Endothelial cell of umbilical vein (primary cell): ENCODE measurements around the gene PTRH1. TPM values are rescaled to one million over a fixed set of nuclear protein-coding genes. Genes with fewer than 3 reads are reported as not detected.

ENCODE experiments used
- BruUV-seq: library from RNA; stranded (reverse); fragments of 400-500 nt; replicated peaks from 2 replicates; lab custom pipeline; 2021; lab: Mats Ljungman, UMichigan
- CTCF ChIA-PET: fragments of 300-600, 350-600 bp; sonication (Branson Sonifier 250); formaldehyde crosslinking; loops from one replicate; lab custom pipeline; 2021; ENCODE audit warnings: antibody characterized with exemption, inconsistent platforms; lab: Charles Lee
- POLR2A ChIA-PET: fragments of 300-600, 350-600 bp; sonication (Branson Sonifier 250); formaldehyde crosslinking; loops from one replicate; lab custom pipeline; 2021; ENCODE audit warnings: antibody characterized with exemption, inconsistent platforms; lab: Charles Lee
- DNase-seq: peaks from one replicate; pipeline ENCODE4 v3.0.0-alpha.2; 2011; ENCODE audit warnings: low read depth, low spot score
- FAIRE-seq: peaks from 2 replicates; lab custom pipeline; 2011; peaks lifted over from hg19 to GRCh38; lab: Jason Lieb, UNC
- H2AFZ ChIP-seq: 2 replicates; pipeline ENCODE4 v1.6.0; 2012; ENCODE audit warnings: low read depth, low read length, control low read depth, inconsistent platforms
- H3K27ac ChIP-seq: 2 replicates; pipeline ENCODE4 v1.5.1; 2011; ENCODE audit warnings: low read depth, mild to moderate bottlenecking, control low read depth, low read length, moderate library complexity; ENCODE audit not compliant: insufficient read depth
- H3K27me3 ChIP-seq, 2 experiments: 2 replicates each; pipeline versions ENCODE4 v1.6.0 to v1.6.1; 2011; ENCODE audit warnings: low read length in 2 of 2, mixed read lengths in 1 of 2; ENCODE audit not compliant: control insufficient read depth in 2 of 2, insufficient read depth in 2 of 2
- H3K36me3 ChIP-seq, 2 experiments: 2 replicates in 1 of 2; 3 replicates in 1 of 2; pipeline ENCODE4 v1.5.1; 2011; ENCODE audit warnings: low read length in 2 of 2, mild to moderate bottlenecking in 1 of 2, moderate library complexity in 1 of 2; ENCODE audit not compliant: control insufficient read depth in 2 of 2, insufficient read depth in 2 of 2; ENCODE audit errors: extremely low read depth in 1 of 2
- H3K4me1 ChIP-seq: 3 replicates; pipeline ENCODE4 v1.5.1; 2011; ENCODE audit warnings: mild to moderate bottlenecking, low read length; ENCODE audit not compliant: control insufficient read depth, insufficient read depth; ENCODE audit errors: extremely low read depth
- H3K4me2 ChIP-seq: 2 replicates; pipeline ENCODE4 v1.6.1; 2011; ENCODE audit warnings: low read length, control low read depth, mixed read lengths; ENCODE audit not compliant: insufficient read depth
- H3K4me3 ChIP-seq, 3 experiments: fragments of 200-600 bp in 1 of 3; sonication (generic), shearing (Covaris generic) in 1 of 3; replicated peaks in 1 of 3; 2 replicates each; pipeline ENCODE4 v1.5.1; 2011 to 2016; ENCODE audit warnings: control low read depth in 3 of 3, low read length in 3 of 3, mild to moderate bottlenecking in 2 of 3, inconsistent platforms in 1 of 3, low read depth in 1 of 3, moderate library complexity in 1 of 3; ENCODE audit not compliant: insufficient read depth in 1 of 3
- H3K79me2 ChIP-seq: 2 replicates; pipeline ENCODE4 v1.6.0; 2012; ENCODE audit warnings: low read length, inconsistent platforms; ENCODE audit not compliant: control insufficient read depth, insufficient read depth
- H3K9ac ChIP-seq: replicated peaks from 2 replicates; pipeline ENCODE3; 2011; ENCODE audit warnings: low read length, control low read depth; ENCODE audit not compliant: insufficient read depth; ENCODE audit errors: extremely low read depth
- H3K9me1 ChIP-seq: replicated peaks from 3 replicates; pipeline ENCODE4 v1.6.0; 2011; ENCODE audit warnings: mild to moderate bottlenecking, low read length; ENCODE audit not compliant: control insufficient read depth, insufficient read depth; ENCODE audit errors: extremely low read depth
- H3K9me3 ChIP-seq: replicated peaks from 2 replicates; pipeline ENCODE4 v1.5.1; 2012; ENCODE audit warnings: low read length, inconsistent platforms; ENCODE audit not compliant: control insufficient read depth, insufficient read depth
- H4K20me1 ChIP-seq: replicated peaks from 2 replicates; pipeline ENCODE3; 2011; ENCODE audit warnings: mild to moderate bottlenecking, low read length; ENCODE audit not compliant: control insufficient read depth, insufficient read depth; ENCODE audit errors: extremely low read depth
- EZH2 ChIP-seq: IDR thresholded peaks from 2 replicates; pipeline ENCODE4 v1.6.1; 2012; ENCODE audit warnings: borderline replicate concordance, low read depth, mild to moderate bottlenecking, moderate library complexity, low read length, inconsistent platforms; ENCODE audit not compliant: severe bottlenecking
- FOS ChIP-seq: IDR thresholded peaks from 2 replicates; pipeline ENCODE4 v1.6.1; 2011; ENCODE audit warnings: mild to moderate bottlenecking, low read length, moderate library complexity, borderline replicate concordance; ENCODE audit not compliant: insufficient read depth
- GATA2 ChIP-seq: IDR thresholded peaks from 2 replicates; pipeline ENCODE4 v1.7.0; 2011; ENCODE audit warnings: low read depth, mild to moderate bottlenecking, moderate library complexity, mixed read lengths, low read length; ENCODE audit not compliant: insufficient read length, insufficient read depth
- JUN ChIP-seq: IDR thresholded peaks from 2 replicates; pipeline ENCODE4 v1.6.1; 2011; ENCODE audit warnings: borderline replicate concordance, low read depth; ENCODE audit not compliant: insufficient read length, insufficient read depth
- MYC ChIP-seq: IDR thresholded peaks from one replicate; pipeline ENCODE4 v1.6.1; 2011; ENCODE audit warnings: mild to moderate bottlenecking, low read depth, low read length
- POLR2A ChIP-seq: IDR thresholded peaks from 2 replicates; pipeline ENCODE4 v1.6.1; 2012; ENCODE audit warnings: low read depth, mild to moderate bottlenecking, control low read depth, low read length
- POLR2AphosphoS5 ChIP-seq: IDR thresholded peaks from 2 replicates; pipeline ENCODE4 v1.6.1; 2012; ENCODE audit warnings: low read depth, mild to moderate bottlenecking, control low read depth, low read length, moderate library complexity; ENCODE audit not compliant: insufficient read depth
- dilution Hi-C: fragments of 300-500 bp; cut with MboI; formaldehyde crosslinking; loops from one replicate; pipeline ENCODE4 v1.15.0; 2019; ENCODE audit warnings: low sequenced_read_pairs; ENCODE audit not compliant: extremely low pct_ligation_motif_present
- intact Hi-C: fragments of 100-400 bp; cut with micrococcal nuclease; formaldehyde crosslinking; loops from one replicate; pipeline ENCODE4 v1.10.0; 2022
- polyA plus RNA-seq, 4 experiments: library from polyadenylated mRNA; depleted of rRNA in 3 of 4; stranded (reverse) in 3 of 4; unstranded in 1 of 4; fragments of >200 nt; gene quantifications; 2 replicates each; pipeline versions ENCODE4 v1.2.1 to v1.2.3, GENCODE V29; 2011 to 2012; ENCODE audit warnings: missing spikeins in 1 of 4
- total RNA-seq: library from RNA; stranded (reverse); gene quantifications from 2 replicates; pipeline ENCODE4 v1.2.3, GENCODE V29; 2021

The PTRH1 gene
- total and polyA plus RNA-seq, 2 donors (not counting 3 experiments of a cell fraction or from before 2014, with no cell fraction given), result 25.1 to 52.2 TPM

- FAIRE-seq (no peak), DNase-seq (no peak)
- ChIA-PET CTCF (interaction anchor here (1.6 kb wide), 1 partner anchor 138 kb away, joined by 3 read pairs; no protein-coding TSS in a partner anchor), POLR2A (interaction anchor here (0.6 kb wide), 1 partner anchor 37 kb away, joined by 3 read pairs; no protein-coding TSS in a partner anchor)
- Histone ChIP-seq H3K27ac (no peak overlapping the region), H3K4me1 (no peaks in the 10 kb centered on the region), H3K4me2 (no peak overlapping the region), H3K27me3 (no peaks in the 10 kb centered on the region), H3K79me2 (no peaks in the 10 kb centered on the region), H2AFZ (no peak overlapping the region), H3K9me3 (no peaks in the 10 kb centered on the region), H4K20me1 (no peaks in the 10 kb centered on the region), H3K9me1 (no peaks in the 10 kb centered on the region), H3K9ac (no peak overlapping the region), H3K36me3 (peaks cover 0 to 4% of the 10 kb centered on the region in 2 experiments), H3K4me3 (no peak overlapping the region)
- TF ChIP-seq POLR2A (no peak), FOS (no peak), JUN (no peak), POLR2AphosphoS5 (no peak), MYC (no peak)
- intact Hi-C loops, result no loop called here
- dilution Hi-C loops, result no loop called here
- BruUV-seq, result no TSS peak
These were observed 11.4 kb upstream of the PTRH1 start for GRCh38 chr9:127726871-127727270.

DNA sequence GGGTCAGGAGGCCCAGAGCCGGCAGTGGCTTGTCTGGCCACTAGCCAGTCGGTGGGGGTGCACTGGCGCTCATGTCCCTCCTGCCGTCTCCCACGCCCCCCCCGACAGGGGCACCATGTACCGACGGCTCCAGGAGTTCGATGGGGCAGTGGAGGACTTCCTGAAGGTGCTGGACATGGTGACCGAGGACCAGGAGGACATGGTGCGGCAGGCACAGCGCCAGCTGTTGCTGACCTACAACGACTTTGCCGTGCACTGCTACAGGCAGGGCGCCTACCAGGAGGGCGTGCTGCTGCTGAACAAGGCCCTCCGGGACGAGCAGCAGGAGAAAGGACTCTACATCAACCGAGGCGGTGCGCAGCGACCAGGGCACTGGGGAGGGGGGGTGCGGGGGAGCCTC lies 8.5 kb upstream of the PTRH1 start:
- FAIRE-seq (no peak), DNase-seq (no peak)
- Histone ChIP-seq H3K4me3 (no peak overlapping the region), H3K9me1 (no peaks in the 10 kb centered on the region), H3K9me3 (no peaks in the 10 kb centered on the region), H2AFZ (no peak overlapping the region), H3K4me1 (no peaks in the 10 kb centered on the region), H3K9ac (no peak overlapping the region), H3K27ac (no peak overlapping the region), H3K79me2 (no peaks in the 10 kb centered on the region), H3K4me2 (no peak overlapping the region), H3K27me3 (no peaks in the 10 kb centered on the region), H4K20me1 (no peaks in the 10 kb centered on the region), H3K36me3 (no peaks in the 10 kb centered on the region)
- TF ChIP-seq POLR2AphosphoS5 (no peak), EZH2 (no peak), GATA2 (no peak), FOS (no peak), POLR2A (no peak), JUN (no peak)
- dilution Hi-C loops (no loop called here), intact Hi-C loops (no loop called here)
- CTCF ChIA-PET, result interaction anchor here (1.2 to 2.7 kb wide), 2 partner anchors 11 kb away, joined by 3 to 12 read pairs; partner anchors contain the start of gene TOR2A
- POLR2A ChIA-PET, result no interaction called here
- BruUV-seq, result no TSS peak
